ENCODE results near the gene RBCK1.
"Not testable (repeated sequence)": the region's sequence is repeated elsewhere in the genome, so short reads cannot be mapped to it uniquely, and the experiment has no call there.

RBCK1 gene

DNA sequence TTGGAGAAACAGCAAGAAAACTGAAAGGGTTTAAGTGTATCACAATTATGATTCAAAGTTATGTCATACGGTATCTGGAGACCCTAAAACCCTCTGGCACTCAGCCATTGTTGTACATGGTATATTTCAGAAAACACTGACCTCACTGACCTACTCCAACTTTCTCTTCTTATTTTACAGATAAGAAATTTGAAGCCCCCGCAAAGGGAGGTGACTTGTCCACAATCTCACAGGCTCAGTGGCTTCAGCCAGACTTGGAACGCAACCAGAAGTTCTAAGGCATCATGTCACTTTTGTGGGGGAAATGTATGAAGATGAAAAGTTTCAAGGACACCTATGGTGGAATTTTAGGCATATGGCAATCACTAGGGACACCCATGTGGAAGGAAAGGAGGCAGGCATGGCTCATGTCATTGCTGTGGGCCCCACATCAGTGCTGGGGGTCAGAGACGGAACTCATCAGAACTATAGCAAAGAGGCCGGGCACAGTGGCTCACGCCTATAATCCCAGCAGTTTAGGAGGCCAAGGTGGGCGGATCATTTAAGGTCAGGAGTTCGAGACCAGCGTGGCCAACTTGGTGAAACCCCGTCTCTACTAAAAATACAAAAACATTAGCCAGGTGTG lies 32.7 kb upstream of the RBCK1 start:
- FAIRE-seq (no peak), DNase-seq (ENCODE audit: low spot score) (no peak)

DNA sequence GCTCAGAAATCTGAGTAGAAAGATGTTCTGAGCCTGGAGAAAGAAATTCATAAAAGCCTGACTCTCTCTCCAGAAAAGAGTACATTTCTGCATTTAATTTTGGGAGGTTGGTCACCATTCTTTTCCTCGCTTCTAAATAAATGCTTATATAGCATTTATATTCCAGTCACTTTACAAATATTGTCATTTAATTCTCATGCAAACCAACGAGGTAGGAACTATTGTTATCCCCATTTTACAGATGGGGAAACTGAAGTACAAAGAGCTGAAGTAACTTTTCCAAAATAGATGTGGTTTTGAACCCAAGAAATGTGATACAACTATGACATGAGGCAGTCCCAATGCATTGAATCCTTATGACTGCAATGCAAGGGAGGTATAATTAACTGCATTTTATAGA lies 32.0 kb upstream of the RBCK1 start:
- FAIRE-seq = no peak

DNA sequence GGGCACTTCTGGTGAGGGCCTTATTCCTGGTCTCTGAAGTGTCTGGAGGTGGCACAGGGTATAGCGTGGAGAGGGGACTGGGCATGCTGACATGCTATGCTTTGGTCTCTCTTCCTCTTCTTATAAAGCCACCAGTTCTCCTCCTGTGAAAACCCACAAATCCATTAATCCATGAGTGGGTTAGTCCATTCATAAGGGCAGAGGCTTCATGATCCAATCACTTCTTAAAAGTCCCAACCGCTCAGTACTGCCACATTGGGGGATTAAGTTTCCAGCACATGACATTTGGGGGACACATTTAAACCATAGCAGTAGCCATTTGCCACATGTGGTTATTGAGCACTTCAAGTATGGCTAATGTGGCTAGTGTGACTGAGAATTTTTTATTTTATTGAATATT lies 31.3 kb upstream of the RBCK1 start:
- FAIRE-seq (no peak), DNase-seq (ENCODE audit: low spot score) (no peak)

More for the DNA sequence above, 32.0 kb upstream of the RBCK1 start:
- DNase-seq (ENCODE audit: low spot score) = no peak

DNA sequence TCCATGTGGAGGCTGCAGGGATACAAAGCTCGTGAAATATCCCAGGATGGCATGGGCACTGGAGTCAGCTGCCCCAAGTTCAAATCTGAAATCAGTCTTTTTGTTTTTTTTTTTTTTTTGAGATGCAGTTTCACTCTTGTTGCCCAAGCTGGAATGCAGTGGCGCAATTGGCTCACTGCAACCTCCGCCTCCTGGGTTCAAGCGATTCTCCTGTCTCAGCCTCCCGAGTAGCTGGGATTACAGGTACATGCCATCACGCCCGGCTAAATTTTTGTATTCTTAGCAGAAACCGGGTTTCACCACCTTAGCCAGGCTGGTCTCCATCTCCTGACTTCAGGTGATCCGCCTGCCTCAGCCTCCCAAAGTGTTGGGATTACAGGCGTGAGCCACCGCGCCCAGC lies 30.5 kb upstream of the RBCK1 start:
- not testable (repeated sequence) for DNase-seq (ENCODE audit: low spot score); FAIRE-seq

DNA sequence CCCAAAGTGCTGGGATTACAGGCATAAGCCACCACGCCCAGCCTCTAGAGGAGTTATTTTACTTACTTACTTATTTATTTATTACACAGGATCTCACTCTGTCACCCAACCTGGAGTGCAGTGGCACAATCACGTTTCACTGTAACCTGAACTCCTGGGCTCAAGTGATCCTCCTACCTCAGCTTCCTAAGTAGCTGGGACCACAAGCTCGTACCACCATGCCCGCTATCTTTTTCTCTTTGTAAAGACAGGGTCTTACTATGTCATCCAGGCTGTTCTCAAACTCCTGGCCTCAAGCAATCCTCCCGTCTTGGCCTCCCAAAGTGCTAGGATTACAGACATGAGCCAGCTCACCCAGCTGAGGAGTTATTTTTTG lies 29.1 kb upstream of the RBCK1 start:
- DNase-seq (ENCODE audit: low spot score) (no peak), FAIRE-seq (no peak)

DNA sequence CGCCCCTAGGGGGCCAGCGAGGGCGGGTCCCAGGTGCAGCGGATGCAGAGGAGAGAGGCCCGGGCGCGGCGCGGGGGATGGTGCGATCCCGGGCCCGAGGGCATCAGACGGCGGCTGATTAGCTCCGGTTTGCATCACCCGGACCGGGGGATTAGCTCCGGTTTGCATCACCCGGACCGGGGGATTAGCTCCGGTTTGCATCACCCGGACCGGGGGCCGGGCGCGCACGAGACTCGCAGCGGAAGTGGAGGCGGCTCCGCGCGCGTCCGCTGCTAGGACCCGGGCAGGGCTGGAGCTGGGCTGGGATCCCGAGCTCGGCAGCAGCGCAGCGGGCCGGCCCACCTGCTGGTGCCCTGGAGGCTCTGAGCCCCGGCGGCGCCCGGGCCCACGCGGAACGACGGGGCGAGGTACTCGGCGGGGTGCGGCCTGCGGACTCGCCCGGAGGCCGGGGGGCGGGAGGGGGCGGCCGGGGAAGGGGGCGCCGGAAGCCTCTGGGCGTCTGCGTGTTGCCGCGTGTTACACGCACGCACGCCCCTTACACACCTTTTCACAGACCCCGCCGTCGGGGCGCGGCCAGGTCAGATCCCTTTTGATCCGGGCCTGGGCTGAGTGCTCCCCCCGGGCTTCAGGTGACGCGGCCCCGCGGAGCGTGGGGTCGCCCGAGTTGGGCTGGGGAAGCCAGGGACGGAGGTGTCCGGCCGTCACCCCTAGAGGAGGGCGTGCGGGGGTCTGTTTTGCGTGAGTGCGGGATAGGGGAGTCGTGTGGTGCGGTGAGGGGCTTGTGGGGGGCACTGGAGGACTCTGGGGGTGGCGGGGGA lies 27.1 kb upstream of the RBCK1 start:
- FAIRE-seq (no peak), DNase-seq (ENCODE audit: low spot score) (peak; percentile 56)

DNA sequence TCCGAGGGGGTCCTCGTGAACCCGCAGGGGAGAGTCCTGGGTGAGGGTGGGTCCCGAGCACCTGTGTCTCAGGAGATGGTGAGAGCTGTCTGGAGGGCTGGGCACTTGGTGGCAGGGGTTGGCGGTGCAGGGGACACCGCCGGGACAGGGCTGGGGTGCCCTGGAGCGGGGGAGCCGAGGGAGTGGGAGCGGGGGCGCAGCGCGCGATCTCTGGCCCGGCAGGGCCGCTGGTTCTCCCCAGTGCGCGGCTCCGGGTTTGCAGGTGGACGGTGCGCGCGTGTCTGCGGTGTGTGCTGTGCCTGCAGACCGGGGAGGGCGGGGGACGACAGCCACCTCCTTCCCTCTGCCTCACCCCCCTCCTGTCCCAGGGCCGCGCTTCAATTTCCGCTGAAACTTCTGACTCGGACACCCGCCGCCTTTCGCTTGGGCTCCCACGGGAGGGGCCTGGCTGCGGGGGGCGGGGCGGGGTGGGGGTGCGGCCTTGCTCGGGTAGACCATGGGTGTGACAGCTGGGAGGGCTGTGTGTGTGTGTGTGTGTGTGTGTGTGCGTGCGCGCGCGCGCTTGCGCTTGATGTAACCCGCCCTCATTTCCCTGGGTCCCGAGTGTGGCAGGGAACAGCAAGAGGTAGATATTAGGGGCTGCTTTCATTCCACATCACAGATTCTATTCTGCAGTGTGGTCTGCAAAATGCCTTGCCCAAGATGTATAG lies 26.4 kb upstream of the RBCK1 start:
- no peak for FAIRE-seq
- DNase-seq (ENCODE audit: low spot score) = peak; percentile 69

DNA sequence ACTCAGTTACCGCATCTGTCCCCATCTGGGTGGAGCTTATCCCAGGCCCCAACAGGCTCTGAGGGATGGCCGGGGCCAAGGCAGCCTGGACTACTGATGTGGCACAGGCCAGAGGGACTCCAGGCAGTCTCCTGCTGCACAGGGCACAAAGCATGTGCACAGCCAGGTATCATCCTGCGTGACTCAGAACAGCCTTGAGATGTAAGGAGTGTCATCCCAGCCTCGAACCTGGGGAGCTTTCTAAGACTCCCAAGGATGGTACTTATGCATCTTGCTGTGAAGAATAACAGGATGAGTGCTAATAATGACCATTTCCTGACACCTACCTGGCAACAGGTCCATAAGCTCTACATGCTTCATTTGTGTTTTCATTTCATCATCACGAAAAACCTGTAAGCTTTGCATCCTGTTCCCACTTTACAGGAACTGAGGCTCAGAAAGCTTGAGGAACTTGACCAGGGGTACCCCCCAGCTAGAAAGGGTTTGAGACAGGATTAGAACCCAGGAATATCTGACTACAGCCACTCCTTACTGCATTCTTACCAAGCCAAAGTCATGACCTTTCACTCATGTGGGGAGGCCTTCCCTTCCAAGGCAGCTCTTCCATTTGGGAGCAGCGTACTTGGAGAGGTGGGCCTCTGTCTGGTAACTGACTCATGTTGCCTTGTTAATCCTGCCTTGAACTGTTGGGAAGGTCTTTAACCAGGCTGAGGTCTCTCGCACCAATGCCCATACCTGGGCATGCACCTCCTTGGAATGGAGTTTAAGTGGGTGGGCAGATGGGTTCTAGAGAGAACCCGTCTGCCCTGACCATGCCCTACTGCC lies 25.6 kb upstream of the RBCK1 start:
- DNase-seq (ENCODE audit: low spot score) = peak; percentile 32
- peak; percentile 29 for FAIRE-seq

DNA sequence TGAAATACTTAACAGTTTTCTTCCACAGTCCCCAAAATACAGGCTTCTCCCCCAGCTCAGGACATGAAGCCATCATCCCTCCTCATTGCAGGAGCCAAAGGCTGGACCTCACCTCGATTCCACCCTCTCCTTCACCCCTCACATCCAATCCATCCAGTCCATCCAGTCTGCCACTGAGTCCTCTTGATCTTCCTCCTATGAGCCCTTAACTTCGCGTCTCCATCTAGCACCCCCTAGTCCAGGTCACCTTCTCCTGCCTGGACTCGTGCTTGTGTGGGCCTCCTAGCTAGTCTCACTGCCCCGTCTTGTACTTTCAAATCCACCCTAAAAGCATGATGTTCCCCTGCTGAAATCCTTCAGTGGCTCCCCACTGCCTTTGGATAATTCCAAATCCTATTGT lies 24.2 kb upstream of the RBCK1 start:
- DNase-seq (ENCODE audit: low spot score) (no peak), FAIRE-seq (no peak)

DNA sequence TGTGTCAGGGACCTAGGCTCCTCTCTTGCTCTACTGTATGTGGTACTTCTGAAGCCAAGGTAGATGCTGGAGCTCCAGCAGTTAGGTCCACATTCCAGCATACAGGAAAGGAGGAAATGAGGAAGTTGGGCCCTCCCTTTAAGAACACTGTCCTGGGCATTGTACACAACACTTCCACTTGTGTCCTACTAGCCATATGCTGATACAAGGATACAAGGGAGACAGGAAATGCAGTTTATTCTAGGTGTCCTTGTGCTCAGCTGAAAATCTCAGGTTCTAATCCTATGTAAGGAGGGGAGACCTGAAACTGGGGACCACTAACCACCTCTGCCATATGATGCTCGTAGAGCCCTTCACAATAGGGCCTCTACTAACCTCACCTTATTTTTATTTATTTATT lies 23.4 kb upstream of the RBCK1 start:
- DNase-seq (ENCODE audit: low spot score) (no peak), FAIRE-seq (no peak)

DNA sequence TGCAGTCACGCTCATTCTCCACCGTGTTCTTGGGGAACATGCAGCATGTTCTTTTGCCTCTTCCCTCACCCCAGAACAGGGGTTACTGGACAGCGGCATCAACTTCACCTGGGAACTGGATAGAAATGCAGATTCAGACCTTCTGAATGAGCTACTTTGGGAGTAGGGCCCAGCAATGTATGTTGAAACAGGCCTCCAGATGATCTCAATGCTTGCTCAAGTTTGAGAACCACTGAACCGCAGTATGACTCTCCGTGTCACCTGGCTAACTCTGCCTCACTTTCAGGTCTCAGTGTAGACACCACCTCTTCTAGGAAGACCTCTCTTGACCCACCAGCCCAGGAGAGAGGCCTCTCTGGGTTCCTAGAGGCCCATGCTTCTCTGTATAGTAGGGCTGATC lies 22.7 kb upstream of the RBCK1 start:
- DNase-seq (ENCODE audit: low spot score) (no peak), FAIRE-seq (no peak)

DNA sequence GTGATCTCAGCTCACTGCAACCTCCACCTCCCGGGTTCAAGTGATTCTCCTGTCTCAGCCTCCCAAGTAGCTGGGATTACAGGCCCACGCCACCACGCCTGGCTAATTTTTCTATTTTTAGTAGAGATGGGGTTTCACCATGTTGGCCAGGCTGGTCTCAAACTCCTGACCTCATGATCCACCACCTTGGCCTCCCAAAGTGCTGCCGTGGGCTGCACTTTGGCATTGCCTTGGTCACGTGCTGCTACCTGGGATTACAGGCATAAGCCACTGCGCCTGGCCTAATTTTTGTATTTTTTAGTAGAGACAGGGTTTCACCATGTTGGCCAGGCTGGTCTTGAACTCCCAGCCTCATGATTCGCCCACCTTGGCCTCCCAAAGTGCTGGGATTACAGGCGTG lies 21.5 kb upstream of the RBCK1 start:
- not testable (repeated sequence) for DNase-seq (ENCODE audit: low spot score); FAIRE-seq

DNA sequence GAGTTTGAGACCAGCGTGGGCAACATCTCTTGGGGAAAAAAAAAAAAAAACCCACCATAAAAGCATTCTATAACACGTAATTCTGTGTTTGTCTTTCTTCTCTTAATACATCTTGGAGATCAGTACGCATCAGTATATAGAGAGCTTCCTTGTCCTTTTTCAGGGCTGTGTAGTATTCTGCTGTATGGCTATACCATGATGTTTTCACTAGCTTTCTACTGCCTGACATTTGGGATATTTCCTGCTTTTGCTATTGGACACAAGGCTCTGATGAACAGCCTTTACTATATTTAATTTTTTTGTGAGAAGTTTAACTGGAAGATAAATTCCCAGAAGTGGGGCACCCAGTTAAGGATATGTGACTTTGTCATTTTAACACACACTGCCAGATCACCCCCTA lies 20.6 kb upstream of the RBCK1 start:
- DNase-seq (ENCODE audit: low spot score) (no peak), FAIRE-seq (no peak)

DNA sequence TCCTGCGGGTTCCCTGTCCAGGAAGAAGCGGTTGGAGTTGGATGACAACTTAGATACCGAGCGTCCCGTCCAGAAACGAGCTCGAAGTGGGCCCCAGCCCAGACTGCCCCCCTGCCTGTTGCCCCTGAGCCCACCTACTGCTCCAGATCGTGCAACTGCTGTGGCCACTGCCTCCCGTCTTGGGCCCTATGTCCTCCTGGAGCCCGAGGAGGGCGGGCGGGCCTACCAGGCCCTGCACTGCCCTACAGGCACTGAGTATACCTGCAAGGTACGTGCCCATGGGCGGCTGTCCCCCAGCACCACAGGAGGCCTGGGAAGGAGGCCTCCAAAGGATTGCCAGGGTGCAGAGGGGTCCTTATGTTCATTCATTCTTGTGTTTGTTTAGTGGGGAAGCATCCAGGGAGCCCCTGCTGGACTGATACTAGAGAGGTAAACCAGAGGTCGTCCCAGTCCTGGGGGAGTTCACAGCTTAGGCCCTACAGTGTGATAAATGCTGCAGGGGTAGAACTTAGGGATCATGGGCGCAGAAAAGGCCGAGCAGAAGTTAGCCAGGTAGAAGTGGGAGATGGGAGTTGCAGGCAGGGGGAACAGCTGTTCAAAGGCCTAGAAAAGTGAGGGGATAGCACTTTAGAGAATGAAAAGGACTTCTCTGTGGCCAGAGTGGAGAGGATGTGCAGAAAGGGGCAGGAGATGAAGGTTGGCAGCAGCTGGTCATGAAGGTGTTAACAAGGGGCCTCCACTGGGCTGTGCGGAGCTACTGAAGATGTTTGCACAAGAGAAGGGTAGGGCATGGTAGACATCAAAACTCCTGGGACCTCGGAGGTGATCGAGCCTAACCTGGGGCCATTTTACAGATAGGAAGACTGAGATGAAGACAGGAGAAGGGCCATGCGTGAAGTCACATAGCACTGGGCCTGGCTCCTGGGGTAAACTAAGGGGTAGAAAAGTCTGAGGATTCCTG lies 19.8 kb upstream of the RBCK1 start:
- DNase-seq (ENCODE audit: low spot score) = no peak
- no peak for FAIRE-seq

DNA sequence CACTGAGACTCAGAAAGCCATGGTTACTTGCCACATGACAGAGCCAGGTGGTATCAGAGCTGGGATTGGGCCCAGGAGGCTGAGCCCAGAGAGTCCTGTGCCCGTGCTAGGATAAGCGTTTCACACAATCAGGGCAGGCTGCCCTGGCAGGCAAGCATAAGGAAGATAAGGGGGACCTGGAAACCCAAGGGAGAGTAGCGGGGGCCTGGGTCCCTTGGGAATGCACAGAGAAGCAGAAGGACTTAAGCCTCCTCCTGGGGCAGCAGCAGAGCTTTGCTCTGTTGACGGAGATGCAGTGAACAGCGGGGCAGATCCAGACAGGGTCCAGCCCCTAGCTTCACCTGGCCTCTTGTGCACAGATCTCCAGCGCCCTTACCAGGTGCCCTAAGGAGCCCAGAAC lies 18.9 kb upstream of the RBCK1 start:
- FAIRE-seq = no peak
- DNase-seq (ENCODE audit: low spot score) = no peak

DNA sequence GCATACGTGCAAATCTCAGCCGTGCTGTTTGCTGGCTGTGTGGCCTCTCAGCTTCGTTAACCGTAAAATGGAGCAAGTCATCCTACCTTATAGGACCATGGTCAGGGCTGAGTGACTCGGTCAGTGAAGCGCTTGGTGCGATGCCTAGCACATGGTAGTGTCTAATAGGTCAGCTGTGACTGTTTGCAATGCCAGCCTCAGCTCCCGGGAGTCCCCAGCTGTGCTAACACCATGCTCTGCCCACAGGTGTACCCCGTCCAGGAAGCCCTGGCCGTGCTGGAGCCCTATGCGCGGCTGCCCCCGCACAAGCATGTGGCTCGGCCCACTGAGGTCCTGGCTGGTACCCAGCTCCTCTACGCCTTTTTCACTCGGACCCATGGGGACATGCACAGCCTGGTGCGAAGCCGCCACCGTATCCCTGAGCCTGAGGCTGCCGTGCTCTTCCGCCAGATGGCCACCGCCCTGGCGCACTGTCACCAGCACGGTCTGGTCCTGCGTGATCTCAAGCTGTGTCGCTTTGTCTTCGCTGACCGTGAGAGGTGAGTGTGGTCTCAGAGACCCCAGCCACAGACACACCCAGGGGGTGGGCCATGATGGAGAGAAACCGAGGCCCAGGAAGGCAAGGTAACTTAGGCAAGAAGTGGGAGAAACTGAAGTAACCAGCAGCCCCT lies 16.9 kb upstream of the RBCK1 start:
- FAIRE-seq = peak; percentile 97
- DNase-seq (ENCODE audit: low spot score) = peak; percentile 98

DNA sequence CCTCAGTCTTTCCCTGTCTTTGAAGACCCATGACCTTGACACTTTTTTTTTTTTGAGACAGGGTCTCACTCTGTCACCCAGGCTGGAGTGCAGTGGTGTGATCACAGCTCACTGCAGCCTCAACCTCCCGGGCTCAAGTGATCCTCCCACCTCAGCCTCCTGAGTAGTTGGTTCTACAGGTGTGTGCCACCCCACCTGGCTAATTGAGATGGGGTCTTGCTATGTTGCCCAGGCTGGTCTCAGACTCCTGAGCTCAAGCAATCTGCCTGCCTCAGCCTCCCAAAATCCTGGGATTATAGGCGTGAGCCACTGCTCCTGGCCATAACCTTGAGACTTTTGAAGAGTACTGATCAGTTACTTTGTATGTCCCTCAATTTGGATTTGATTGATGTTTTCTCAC lies 14.8 kb upstream of the RBCK1 start:
- FAIRE-seq; DNase-seq (ENCODE audit: low spot score): not testable (repeated sequence)

DNA sequence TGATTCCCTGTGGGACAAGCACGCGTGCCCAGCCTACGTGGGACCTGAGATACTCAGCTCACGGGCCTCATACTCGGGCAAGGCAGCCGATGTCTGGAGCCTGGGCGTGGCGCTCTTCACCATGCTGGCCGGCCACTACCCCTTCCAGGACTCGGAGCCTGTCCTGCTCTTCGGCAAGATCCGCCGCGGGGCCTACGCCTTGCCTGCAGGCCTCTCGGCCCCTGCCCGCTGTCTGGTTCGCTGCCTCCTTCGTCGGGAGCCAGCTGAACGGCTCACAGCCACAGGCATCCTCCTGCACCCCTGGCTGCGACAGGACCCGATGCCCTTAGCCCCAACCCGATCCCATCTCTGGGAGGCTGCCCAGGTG lies 11.9 kb upstream of the RBCK1 start:
- FAIRE-seq = no peak
- no peak for DNase-seq (ENCODE audit: low spot score)

DNA sequence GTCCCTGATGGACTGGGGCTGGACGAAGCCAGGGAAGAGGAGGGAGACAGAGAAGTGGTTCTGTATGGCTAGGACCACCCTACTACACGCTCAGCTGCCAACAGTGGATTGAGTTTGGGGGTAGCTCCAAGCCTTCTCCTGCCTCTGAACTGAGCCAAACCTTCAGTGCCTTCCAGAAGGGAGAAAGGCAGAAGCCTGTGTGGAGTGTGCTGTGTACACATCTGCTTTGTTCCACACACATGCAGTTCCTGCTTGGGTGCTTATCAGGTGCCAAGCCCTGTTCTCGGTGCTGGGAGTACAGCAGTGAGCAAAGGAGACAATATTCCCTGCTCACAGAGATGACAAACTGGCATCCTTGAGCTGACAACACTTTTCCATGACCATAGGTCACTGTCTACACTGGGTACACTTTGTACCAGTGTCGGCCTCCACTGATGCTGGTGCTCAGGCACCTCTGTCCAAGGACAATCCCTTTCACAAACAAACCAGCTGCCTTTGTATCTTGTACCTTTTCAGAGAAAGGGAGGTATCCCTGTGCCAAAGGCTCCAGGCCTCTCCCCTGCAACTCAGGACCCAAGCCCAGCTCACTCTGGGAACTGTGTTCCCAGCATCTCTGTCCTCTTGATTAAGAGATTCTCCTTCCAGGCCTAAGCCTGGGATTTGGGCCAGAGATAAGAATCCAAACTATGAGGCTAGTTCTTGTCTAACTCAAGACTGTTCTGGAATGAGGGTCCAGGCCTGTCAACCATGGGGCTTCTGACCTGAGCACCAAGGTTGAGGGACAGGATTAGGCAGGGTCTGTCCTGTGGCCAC lies 11.3 kb upstream of the RBCK1 start:
- FAIRE-seq (no peak), DNase-seq (ENCODE audit: low spot score) (no peak)

Data from RCC 7860 (cell line).